ENCODE measurements around the gene IPP.
A peak's percentile ranks its signal among the peaks of the same experiment; 100 is the strongest.
"Not testable (repeated sequence)": the region's sequence is repeated elsewhere in the genome, so short reads cannot be mapped to it uniquely, and the experiment has no call there.

The IPP gene

DNA sequence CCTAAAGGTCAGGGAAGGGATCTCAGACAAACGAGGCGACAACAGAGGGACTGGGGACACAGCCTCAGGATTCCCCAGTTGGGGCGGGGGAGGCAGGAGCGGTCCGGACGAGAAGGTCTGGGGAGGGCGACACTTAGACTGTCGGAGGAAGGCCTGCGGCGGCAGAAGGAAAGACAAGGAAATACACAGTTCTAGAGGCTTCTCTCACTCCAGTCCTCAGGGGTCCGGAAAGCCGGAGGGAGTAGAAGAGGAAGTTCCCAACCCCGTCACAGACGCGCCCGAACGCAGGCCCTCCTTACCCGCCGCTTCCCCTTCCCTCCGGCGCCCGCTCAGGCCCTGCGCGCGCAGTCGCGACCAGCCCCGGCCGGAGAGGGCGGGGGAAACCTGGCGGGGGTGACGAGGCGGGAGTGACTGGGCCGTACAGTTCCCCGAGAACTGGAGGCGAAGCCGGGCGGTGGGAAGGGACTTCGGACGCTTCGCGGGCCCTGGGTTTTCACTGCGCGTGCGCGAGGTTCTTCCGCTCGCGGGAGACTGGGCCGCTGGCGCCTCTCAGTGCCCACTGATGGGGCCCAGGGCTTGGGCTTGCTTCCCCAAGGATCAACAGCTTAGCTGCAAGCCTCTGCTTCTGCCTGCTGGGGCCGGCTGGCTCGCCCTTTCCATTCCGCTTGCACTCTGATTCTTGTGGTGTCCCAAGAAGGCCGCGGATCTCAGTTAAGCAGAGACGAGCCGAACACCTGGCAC is at the start of gene IPP:
Gene IPP, minus strand, starts transcription at position 356 of the 741 bp plus-strand sequence. CDS start 4,242 bp downstream, outside the sequence.
- peak; percentile 95 for DNase-seq (ENCODE audit: low read depth, low spot score)

DNA sequence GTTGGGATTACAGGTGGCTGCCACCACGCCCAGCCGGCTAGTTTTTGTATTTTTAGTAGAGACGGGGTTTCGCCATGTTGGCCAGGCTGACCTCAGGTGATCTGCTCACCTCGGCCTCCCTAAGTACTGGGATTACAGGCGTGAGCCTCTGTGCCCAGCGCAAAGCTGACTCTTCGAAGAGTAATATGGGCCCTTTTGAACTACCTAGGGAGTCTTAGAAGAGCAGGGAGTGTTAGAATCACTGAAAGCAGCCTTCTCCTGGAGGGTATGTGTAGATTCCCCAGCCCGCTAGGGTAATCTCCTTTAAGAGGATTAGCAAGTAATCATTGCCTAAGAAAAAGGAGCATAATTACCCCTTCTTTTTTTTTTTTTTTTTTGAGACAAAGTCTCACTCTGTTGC is 46.5 kb upstream of the IPP start:
- no peak for DNase-seq (ENCODE audit: low read depth, low spot score)

DNA sequence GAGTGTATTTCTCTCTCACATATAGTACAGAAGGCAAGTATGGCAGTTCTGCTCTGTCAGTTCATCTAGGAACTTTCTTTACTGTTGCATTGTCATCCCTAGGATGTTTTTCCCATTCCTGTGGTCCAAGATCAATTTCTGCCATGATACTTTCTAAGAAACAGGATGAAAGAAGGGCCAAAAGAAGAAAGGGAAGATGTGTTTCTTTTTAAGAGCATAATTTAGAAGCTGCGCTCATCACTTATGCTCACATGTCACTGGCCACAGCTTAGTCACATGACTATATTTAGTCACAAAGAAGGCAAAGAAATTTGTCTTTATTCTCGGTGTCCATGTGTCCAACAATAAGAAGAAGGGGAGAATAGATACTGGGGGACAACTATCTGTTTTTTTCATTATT is 45.9 kb upstream of the IPP start:
- DNase-seq (ENCODE audit: low read depth, low spot score): no peak

DNA sequence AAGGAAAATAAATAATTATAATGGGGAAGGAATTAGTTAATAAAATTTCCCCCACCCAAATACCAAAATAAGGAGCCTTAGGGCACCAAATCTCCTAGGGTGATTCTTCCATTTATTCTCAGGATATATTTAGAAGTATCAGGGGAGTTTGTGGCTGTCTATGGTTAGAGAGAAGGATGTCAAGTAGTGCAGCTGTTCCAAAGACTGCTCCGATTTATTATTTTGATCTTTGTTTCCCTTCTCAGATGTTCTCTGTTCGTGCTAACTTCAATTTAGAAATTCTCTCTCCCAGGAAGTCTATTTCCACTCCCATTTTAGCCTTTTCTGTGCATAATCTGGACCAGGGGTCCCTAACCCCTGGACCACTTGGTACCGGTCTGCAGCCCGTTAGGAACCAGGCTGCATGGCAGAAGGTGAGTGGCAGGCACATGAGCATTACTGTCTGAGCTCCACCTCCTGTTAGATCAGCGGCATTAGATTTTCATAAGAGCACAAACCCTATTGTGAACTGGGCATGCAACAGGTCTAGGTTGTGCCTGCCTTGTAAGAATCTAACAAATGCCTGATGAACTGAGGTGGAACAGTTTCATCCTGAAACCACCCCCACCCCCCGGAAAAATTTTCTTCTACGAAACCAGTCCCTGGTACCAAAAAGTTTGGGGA is 43.6 kb upstream of the IPP start:
- no peak for DNase-seq (ENCODE audit: low read depth, low spot score)

DNA sequence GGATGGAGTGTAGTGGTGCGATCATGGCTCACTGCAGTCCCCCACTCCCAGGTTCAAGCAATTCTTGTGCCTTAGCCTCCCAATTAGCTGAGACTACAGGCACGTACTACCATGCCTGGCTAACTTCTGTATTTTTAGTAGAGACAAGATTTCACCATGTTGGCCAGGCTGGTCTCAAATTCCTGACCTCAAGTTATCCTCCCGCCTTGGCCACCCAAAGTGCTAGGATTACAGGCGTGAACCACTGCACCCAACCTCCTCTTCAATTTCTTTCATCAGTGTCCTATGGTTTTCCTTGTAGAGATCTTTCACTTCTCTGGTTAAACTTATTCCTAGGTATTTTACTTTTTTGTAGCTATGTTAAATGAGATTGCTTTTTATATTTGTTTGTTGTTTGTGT is 42.3 kb upstream of the IPP start:
- DNase-seq (ENCODE audit: low read depth, low spot score): no peak

DNA sequence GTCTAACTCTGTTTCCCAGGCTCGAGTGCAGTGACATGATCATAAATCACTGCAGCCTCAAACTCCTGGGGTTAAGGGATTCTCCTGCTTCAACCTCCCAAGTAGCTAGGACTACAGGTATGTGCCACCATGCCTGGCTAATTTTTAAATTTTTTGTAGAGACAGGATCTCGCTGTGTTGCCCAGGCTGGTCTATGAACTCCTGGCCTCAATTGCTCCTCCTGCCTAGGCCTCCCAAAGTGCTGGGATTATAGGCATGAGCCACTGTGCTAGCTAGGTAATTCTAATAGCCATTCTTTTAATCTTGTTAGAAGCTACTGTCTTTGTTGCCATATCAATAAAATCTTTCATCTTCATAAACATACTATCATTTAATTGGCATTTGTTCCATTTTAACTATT is 39.1 kb upstream of the IPP start:
- DNase-seq (ENCODE audit: low read depth, low spot score): no peak

DNA sequence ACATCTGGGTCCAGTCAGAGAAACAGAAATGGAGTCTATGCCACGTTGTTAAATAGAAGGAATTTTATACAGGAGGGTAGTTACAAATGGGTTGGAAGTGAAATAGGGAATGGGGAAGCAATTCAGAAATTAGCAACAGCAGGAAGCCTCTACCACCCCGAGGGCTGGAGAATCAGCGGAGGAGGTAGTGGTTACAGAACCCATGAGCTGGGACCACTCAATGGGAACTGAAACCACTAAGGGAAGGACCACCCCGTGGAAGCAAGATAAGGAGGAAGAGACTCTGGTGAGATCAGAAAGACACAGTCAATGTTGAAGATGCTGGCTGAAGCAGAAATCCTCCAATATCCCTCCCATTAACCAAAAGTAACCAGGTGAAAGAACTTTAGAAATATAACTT is 37.5 kb upstream of the IPP start:
- DNase-seq (ENCODE audit: low read depth, low spot score): no peak

DNA sequence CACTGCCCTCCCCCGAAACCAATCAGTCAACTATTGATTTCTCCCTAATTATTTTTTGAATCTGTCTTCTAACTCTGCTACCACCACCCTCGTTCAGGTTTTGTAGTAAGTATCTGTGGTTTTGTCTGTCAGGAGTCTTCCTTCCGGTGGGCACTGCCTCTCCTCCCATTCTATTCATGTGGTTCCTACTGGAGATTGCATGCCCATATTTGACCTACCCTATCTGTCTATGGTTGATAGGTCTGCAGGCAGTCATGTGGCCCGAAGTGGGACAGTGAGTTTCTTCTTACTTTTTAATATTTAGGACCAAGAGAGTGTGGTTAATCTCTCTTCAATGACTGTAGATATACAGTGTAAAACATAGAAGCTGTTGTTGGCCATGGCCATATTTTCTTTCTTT is 35.1 kb upstream of the IPP start:
- DNase-seq (ENCODE audit: low read depth, low spot score): no peak

DNA sequence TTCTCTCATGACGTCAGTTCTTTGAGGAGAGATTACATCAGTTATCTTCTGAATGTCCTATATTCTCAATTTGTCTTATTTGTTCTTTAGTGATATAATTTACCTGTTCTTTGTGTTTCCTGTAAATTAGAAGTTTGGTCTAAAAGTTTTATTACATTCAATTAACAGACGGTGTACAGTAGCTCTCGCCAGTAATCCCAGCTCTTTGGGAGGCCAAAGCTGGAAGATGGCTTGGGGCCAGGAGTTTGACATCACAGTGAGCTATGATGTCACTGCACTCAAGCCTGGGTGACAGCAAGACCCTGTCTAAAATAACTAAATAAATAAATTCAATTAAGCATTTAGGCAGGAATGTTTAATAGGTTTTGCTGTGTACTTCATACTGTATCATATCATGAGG is 25.3 kb upstream of the IPP start:
- DNase-seq (ENCODE audit: low read depth, low spot score): no peak

DNA sequence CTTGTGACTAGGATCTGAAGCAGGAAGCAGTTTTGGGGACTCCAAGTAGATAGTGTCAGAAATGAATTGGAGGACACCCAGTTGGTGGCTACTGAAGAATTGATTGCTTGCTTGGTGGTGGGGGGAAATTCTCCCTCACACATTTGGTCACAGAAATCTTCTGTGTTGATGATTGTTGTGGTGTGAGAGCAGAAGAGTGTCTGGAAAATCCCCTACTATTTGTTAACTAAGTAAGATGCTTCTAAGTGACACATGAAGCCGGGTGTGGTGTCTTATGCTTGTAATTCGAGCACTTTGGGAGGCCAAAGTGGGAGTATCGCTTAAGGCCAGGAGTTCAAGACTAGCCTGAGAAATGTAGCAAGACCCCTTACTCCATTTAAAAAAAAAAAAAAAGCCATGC is 22.5 kb upstream of the IPP start:
- DNase-seq (ENCODE audit: low read depth, low spot score): no peak

DNA sequence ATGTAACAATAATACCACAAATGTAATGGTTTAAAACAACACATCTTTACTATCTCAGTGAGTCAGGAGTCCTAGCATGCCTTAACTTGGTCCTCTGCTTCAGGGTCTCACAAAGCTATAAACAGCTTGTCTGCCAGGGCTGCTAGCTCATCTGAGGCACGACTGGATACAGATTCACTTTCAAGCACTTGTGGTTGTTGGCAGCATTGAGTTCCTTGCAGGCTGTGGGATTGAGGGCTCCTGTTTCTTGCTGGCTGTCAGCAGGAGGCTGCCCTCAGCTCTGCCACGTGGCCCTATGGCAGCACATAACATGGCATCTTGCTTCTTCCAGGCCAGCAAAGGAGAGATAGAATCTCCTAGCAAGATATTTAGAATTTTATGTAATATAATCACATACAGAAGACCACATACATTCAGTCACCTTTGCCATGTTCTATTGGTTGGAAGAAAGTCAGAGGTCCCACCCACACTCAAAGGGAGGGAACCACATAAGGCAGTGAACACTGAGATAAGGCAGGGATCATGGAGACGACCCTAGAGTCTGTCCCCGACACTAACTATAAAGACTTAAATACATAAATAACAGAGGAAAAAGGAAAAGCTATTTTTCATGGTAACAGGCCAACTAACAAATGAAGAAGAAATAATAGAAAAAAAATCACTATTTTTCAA is 18.9 kb upstream of the IPP start:
- peak; percentile 70 for DNase-seq (ENCODE audit: low read depth, low spot score)

DNA sequence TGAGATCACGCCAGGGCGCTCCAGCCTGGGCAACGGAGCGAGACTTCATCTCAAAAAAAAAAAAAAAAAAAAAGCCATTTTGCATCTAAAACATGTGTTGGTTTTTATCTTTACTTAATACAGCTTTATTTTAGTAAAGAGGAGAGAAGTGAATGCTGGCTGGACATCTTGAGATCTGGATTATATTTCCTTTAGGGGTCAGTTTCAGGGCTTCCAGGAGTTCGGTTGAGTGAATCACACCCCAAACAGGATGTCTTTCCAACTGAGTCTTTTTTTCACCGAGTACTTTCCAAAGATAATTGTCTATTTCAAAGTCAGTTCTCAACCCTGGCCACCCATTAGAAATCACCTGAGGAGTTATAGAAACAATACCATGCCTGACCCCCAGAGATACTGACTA is 16.6 kb upstream of the IPP start:
- no peak for DNase-seq (ENCODE audit: low read depth, low spot score)

DNA sequence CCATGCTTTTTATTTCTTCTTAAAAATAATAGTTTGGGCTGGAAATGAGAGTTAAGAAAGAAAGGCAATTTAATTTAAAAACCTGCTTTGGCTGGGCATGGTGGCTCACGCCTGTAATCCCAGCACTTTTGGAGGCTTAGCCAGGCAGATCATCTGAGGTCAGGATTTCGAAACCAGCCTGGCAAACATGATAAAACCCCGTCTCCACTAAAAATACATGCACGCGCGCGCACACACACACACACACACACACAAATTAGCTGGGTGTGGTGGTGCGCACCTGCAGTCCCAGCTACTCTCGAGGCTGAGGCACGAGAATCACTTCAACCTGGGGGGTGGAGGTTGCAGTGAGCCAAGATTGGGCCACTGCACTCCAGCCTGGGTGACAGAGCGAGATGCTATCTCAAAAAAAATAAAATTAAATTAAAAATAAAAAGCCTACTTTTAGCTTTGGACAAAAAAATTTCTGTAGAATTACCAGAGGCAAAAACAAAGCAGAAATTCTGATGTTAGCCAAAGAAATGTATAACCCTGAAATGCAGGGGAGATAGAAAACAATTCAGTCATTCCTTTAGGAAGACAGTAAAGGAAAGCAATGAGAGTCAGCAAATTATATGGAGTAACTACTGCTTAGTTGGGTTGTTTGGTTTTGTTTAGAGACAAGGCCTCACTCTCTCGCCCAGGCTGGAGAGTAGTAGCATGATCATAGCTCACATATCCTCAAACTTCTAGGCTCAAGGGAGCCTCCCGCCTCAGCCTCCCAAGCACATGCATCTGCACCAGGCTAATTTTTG is 15.7 kb upstream of the IPP start:
- no peak for DNase-seq (ENCODE audit: low read depth, low spot score)

DNA sequence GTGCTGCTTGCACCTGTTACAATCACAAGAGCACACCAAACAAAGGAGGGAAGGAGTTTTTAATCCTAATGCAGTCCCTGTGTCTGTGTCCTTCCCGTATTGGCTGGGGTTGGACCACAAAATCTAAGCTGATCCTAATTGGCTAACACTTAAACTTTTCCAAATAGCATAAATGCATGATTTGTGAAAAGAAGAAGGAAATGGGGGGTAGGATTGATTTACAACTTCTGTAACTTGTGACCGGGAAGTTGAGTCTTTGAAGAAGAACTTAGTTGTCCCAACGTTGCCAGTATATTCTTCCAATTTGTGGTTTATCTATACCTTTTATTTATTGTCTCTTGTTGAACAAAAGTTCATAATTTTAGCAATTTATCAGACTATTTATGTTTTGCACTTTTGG is 11.8 kb upstream of the IPP start:
- no peak for DNase-seq (ENCODE audit: low read depth, low spot score)

DNA sequence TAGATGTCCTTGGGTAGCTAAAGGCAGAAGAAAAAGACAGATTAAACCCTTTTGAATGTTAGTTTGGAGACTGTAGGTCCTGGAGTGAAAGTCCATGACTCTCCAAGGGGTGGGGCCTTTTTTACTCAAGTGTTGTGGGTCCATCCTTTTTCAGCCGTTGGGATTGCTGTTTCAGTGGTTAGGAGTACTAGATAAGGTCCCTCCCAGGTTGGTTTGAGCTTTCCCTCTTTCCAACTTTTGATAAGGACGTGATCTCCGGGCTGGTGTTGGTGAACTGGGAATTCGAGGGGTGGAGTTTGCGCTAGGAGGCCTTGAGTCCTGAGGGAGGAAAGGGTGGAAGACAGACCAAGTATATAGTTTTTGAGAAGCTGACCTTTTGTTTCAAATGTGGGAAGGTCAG is 5.2 kb upstream of the IPP start:
- no peak for DNase-seq (ENCODE audit: low read depth, low spot score)

DNA sequence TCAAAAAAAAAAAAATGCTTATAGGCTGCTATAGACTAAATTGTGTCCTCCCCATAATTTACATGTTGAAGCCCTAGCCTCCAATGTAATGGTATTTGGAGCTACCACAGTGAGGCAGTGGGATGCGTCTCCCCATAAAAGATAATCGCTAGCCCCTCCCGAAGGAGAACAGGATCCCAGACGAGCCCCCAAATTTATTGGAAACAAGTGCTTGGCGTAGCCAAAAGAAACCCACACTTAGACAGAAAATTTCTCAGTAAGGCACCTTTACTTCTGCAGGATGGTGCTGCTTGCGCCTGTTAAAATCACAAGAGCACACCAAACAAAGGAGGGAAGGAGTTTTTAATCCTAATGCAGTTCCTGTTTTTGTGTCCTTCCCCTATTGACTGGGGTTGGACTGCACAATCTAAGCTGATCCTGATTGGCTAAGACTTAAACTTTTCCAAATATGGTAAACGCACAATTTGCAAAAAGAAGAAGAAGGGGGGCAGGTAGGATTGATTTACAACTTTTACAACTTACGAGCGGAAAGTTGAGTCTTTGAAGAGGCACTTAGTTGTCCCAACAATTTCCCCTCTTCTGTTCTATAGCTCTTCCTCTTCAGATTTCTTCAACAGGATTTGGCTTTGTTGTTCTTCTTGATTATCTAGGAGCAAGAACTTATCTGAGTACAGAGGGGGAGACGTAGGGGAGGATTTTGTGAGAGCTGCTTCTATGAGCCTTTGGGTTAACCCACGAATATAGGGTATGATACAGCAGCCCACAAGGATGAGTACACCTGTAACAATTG is 3.0 kb upstream of the IPP start:
- no peak for DNase-seq (ENCODE audit: low read depth, low spot score)

DNA sequence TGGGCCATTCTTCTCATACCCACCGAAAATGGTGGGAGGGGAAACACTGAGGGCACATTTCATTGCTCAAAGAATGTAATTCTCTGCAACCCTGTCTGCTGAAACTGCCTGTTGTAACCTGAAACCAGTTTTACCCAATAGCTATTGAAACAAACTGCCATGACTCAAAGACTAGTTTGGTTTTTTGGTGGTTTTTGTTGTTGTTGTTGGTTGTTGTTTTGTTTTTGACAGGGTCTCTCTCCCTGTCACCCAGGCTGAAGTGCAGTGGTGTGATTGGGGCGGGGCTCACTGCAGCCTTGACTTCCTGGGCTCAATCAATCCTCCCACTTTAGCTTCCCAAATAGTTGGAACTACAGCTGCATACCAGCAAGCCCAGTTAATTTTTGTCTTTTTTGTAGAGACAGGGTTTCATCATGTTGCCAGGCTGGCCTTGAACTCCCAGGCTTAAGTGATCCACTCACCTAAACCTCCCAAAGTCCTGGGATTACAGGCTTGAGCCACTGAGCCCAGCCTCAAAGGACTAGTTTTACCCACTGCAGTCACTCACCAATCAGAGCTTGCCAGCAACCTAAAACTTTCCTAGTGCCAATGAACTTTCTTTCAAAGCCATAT is 2.1 kb upstream of the IPP start:
- DNase-seq (ENCODE audit: low read depth, low spot score): no peak

DNA sequence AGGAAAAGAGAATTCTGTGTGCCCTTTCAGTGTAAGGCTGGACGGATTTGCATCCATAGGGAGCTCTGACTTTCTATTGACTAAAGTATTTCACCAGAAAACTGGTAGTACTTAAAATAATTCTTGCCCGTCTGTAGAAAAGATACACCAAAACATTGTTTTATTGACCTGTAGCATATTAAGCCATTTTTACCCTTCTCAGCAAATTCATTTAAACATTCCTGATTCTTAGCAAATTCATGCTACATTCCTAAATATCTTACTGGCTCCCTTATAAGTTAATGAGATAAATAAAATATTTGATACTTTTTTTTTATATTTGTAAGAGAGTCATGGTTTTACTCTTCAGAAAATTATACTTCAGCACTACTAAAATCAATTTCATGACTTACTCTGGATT is 1.6 kb upstream of the IPP start:
- no peak for DNase-seq (ENCODE audit: low read depth, low spot score)

DNA sequence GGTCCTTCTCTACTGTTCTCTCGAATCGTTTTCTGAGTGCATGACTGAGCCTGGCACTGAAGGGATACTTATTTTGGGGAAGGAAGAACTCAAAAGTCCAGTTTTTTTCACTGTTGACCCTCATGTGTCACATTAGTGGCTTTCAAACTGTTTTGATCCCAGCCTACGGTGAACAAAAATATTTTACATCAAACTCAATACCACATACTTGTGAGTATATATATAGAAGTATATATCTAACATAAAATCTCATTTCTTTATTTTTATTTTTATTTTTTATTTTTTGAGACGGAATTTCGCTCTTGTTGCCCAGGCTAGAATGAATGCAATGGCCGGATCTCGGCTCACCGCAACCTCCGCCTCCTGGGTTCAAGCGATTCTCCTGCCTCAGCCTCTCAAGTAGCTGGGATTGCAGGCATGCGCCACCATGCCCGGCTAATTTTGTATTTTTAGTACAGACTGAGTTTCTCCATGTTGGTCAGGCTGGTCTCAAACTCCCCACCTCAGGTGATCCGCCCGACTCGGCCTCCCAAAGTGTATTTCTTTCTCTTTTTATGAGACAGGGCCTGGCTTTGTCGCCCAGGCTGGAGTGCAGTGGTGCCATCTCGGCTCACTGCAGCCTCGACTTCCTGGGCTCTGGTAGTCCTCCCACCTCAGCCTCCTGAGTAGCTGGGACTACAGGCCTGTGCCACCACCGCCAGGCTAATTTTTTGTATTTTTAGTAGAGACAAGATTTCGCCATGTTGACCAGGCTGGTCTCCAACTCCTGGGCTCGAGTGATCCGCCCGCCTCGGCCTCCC is 786 bp upstream of the IPP start:
- DNase-seq (ENCODE audit: low read depth, low spot score): not testable (repeated sequence)

DNA sequence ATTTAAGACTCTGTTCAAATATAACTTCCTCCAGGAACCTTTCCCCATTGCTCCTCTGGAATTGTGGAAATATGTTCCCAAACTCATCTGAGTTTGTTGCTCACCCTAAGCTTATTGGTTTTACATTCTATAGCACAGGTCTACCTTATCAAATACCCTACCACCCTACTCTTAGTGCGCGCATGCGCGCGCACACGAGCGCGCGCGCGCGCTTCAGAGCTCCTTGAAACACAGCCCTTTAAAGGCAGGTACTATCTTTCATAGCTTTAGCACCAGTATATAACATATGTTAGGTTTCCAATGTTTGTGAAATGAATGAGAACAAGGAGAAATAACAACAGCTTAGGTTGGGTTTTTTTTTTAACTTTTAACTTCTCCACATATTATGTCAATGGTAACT is 3.5 kb downstream of the IPP start:
- DNase-seq (ENCODE audit: low read depth, low spot score): no peak

Measured in smooth muscle cell of the brain vasculature (primary cell).